Epithelial cell of esophagus (primary cell): Measurements from ENCODE around the gene TIMP3.

ENCODE experiments used
- DNase-seq: peaks from one replicate; pipeline ENCODE4 v3.0.0; 2010; ENCODE audit warnings: low read depth
- H3K4me3 ChIP-seq: 2 replicates; pipeline ENCODE4 v1.5.1; 2011; ENCODE audit warnings: mild to moderate bottlenecking, low read length, control low read depth
- TF ChIP-seq, protein P1 (sequence below): IDR thresholded peaks from 2 replicates; pipeline ENCODE4 v1.5.1; 2011; ENCODE audit warnings: low read depth, mild to moderate bottlenecking, low read length, control low read depth, inconsistent platforms; ENCODE audit not compliant: insufficient read depth; ENCODE audit errors: missing control alignments

Gene TIMP3

GRCh38 chr22:32880505-32880892 lies 79.0 kb downstream of the TIMP3 start:
- no peak for DNase-seq
- H3K4me3 ChIP-seq: no peak overlapping the region
- TF ChIP-seq, protein P1, sequence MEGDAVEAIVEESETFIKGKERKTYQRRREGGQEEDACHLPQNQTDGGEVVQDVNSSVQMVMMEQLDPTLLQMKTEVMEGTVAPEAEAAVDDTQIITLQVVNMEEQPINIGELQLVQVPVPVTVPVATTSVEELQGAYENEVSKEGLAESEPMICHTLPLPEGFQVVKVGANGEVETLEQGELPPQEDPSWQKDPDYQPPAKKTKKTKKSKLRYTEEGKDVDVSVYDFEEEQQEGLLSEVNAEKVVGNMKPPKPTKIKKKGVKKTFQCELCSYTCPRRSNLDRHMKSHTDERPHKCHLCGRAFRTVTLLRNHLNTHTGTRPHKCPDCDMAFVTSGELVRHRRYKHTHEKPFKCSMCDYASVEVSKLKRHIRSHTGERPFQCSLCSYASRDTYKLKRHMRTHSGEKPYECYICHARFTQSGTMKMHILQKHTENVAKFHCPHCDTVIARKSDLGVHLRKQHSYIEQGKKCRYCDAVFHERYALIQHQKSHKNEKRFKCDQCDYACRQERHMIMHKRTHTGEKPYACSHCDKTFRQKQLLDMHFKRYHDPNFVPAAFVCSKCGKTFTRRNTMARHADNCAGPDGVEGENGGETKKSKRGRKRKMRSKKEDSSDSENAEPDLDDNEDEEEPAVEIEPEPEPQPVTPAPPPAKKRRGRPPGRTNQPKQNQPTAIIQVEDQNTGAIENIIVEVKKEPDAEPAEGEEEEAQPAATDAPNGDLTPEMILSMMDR: no peak

DNA sequence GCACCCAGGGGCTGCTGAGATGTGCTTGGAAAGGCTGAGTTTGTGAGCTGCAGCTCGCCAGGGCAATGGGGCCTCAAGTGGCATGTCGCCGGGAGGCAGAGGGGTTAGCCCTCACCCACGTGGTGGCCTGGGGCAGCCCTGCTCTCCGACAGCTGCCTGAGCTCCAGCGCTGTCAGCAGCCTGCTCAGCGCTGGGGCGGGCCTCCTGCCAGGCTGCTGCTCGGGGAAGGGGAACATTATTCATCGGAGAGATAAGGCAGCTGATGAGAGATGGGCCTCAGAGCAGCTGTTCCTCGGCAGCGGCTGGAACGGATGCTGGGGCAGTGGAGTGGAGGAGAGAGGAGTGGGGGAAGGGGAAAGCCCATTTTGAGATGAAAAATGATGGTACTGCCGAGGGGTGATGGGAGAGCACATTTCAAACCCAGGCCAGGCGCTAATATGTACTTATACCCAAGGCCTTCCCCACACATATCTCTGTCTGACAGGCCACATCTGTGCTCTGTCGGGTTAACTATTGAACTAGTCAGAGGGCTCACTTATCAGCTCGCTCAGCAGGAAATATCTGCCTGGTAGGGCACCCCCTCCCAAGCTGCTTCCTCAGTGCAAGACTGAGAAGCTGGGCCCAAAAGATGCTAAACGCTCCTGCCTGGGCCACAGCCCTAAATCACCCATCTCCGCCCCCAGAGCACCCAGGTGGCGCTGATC lies 79.5 kb downstream of the TIMP3 start:
- DNase-seq: peak; percentile 34
- H3K4me3 ChIP-seq: no peak overlapping the region
- TF ChIP-seq, protein P1: no peak

GRCh38 chr22:32882360-32882755 lies 80.9 kb downstream of the TIMP3 start:
- TF ChIP-seq, protein P1: no peak
- DNase-seq: no peak
- no peak overlapping the region for H3K4me3 ChIP-seq

GRCh38 chr22:32882774-32883530 lies 81.4 kb downstream of the TIMP3 start:
- DNase-seq: no peak
- TF ChIP-seq, protein P1: no peak
- H3K4me3 ChIP-seq: no peak overlapping the region

- no peak for DNase-seq
- no peak overlapping the region for H3K4me3 ChIP-seq
- TF ChIP-seq, protein P1: no peak
These were observed 85.9 kb downstream of the TIMP3 start for GRCh38 chr22:32887324-32887980.

GRCh38 chr22:32888976-32889375 lies 87.5 kb downstream of the TIMP3 start:
- H3K4me3 ChIP-seq: no peak overlapping the region
- no peak for DNase-seq
- TF ChIP-seq, protein P1: no peak
